HG03575 (cell line): ENCODE data around the gene JARID2.
"Not testable (repeated sequence)": the region's sequence is repeated elsewhere in the genome, so short reads cannot be mapped to it uniquely, and the experiment has no call there.

Source experiments
- ATAC-seq: cut with Tn5 transposase; IDR thresholded peaks from one replicate; pipeline ENCODE4 v1.9.1; 2021; ENCODE audit not compliant: unreplicated experiment, insufficient number of reproducible peaks, low FRiP score; ENCODE audit errors: extremely low read depth

Gene JARID2

DNA sequence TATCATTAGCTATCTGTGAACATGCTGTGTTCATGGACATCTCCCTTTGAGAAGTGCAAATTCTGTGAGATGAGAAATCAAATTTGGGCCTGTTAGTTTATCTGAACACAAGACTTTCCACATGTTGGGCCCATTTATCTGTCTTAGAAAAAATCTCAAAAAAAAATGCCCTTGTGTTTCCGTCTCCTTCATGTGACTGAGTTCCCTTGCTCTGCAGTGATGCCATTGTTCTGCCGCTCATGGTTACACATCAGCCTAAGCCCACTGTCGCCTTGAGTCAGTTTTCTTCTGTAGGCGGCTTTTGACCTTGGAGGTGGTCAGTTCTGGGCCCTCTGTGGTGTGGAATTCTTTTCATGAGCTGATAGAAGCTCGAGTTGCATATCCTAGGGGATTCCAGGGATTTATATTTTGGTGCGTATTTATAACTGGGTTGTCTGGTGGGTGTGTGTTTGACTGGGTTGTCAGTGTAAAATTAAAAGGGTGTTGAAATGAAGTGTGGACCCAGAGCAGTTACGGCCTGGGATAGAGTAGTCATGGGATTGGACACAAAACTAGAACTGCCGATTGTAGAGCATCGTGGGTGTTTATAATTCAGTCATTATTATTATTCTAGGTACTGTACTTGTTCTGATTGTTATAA, 156.7 kb downstream of the JARID2 start:
- ATAC-seq = no peak

- no peak for ATAC-seq
Observed at GRCh38 chr6:15403094-15403755, 157.4 kb downstream of the JARID2 start.

DNA sequence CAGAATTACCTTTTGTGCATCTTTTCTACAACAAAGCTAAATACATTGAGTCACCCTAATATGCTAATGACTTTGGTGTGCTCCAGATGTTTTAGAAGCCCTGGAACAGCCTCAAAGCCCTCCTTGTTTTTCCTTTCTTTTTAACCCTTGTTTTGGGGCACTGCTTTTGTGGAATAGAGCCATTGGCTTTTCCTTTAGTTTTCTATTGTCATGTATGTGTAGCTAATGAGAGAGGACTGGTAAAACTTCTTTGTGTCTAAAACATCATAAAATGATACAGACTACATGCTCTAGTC, 158.8 kb downstream of the JARID2 start:
- no peak for ATAC-seq

GRCh38 chr6:15405129-15406068, 159.5 kb downstream of the JARID2 start:
- no peak for ATAC-seq

DNA sequence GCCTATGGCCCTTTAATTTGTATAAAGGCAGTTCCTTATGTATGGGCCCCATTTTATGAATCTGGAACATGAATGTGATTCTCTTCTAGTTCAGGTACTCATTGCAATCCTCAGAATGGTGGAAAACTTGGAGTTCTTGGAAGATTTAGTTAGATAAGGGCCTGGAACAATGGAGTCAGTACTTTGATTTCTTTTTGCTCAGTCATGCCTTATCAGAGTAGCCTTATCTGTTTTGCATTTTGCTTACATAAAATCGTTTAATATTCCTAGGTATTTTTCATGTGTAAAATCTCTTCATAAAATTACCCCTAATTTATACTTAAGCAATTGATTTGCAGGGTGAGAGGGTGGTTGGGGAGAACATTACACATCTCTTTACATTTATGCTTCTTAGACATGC, 160.6 kb downstream of the JARID2 start:
- no peak for ATAC-seq

DNA sequence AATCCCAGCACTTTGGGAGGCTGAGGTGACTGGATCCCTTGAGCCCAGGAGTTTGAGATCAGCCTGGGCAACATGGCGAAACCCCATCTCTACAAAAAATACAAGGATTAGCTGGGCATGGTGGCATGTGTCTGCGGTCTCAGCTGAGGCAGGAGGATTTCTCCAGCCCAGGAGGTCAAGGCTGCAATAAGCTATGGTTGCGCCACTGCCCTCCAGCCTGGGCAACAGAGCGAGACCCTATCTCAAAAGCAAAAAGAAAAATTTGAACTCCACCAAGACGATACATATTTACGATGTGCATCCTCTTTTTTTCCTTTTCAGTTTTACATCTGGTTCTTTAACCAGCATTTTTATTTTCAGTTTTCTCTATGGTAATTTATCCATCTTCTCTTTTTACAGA, 162.1 kb downstream of the JARID2 start:
- ATAC-seq = no peak

DNA sequence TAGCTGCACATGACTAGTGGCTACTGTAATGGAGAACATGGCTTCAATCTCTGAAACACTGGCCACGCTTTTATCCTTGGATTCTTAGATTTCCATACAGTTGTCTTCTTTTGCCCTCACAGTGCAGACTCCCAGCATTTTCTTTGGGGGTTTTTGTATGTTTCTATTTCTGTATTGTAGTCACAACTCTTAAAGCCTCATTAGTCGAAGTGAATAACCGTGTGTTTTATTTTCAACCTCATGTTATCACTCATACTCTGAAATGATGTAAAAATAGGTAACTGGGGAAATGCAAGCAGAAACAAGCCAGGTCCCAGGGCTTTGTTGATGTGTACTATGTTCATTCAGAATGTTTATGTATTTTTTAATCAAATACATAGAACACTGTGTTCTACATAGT, 162.9 kb downstream of the JARID2 start:
- no peak for ATAC-seq

GRCh38 chr6:15409301-15410125, 163.6 kb downstream of the JARID2 start:
- ATAC-seq = no peak

DNA sequence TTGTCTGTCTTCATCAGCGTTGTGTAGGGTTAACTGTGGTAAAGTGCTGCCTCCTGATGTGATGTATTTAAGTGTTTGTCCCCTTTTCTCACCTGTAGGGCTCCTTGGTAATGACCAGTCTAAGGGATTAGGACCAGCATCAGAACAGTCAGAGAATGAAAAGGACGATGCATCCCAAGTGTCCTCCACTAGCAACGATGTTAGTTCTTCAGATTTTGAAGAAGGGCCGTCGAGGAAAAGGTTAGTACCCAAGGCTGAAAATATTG, 164.2 kb downstream of the JARID2 start:
- ATAC-seq = no peak

DNA sequence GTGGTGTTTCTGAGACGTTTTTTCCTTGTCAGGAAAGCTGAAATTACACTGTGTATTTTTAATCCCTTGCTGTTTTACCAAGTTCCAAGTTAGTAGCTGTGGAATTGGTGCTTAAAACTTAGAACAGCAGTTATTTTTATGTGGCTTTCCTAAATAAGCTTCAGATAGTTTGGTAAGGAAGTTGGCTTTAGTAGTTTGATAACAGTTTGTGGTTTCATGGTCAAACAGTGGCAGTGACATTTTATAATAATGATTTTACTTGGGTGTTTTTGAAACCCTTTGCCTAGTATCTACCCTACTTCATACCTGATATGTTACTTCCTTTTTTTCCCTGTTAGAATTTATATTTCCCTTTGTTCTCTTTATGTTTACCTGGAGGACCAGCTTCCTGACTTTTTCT, 164.9 kb downstream of the JARID2 start:
- no peak for ATAC-seq

- no peak for ATAC-seq
Observed at GRCh38 chr6:15411766-15412165, 165.9 kb downstream of the JARID2 start.

DNA sequence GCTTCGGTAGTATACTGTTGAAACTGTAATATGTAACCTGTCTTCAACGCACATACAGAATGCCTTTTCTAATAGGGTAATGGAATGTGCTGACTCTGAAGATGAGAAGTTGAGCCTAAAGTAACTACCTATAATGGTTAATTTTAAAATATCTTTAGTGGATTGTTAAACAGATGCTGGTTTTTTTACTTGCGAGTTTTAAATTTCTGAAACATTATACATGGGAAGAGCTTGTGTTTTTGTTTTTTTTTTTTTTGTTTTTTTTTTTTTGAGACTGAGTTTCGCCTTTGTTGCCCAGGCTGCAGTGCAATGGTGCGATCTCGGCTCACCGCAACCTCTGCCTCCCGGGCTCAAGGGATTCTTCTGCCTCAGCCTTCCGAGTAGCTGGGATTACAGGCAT, 166.9 kb downstream of the JARID2 start:
- no peak for ATAC-seq

DNA sequence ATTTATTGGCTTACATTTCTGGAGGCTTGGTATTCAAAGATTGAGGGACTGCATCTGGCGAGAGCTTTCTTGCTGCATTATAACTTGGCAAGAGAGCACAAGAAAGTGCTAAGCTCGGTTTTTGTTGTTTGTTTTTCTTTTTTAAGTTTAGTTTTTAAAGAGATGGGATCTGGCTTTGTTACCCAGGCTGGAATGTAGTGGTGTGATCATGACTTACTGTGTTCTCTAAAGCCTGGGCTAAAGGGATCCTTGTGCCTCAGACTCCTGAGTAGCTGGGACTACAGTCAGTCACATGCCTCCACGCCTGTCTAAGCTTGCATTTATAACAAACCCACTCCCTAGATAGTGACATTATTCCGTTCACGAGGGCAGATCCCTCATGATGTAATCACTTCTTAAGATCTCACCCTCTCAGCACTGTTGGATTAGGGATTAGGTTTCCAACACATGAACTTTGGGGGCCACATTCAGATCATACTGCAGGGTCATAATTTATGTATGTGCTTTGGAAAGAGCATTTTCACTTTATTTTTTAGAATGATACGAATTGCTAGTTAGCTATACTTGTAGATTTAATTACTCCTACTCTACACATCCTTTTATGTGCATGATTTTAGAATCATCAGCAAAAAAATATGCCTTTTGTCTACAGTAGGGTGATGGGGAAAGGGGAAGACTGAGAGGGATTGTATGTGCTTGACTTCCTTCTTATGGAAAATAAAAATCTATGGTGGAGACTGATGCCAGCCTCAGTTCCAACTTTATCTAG, 167.8 kb downstream of the JARID2 start:
- no peak for ATAC-seq

DNA sequence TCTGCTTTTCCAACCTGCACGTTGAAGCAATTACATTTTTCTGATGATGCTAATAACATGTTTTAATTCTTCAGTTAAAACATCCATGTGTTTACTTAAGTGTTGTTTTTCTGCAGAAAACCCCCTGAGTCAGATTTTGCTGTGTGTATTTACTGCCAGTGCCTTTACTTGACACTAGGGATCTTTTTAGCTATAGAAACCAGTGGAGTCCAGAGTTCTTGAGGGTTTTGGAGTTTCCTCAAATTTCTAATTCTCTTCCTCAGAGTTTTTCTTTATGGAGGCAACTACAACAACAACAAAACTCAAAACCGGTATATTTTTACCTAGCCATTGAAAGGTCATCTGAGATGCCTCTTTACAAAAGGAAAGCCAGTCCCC, 168.4 kb downstream of the JARID2 start:
- no peak for ATAC-seq

GRCh38 chr6:15415622-15416021, 169.8 kb downstream of the JARID2 start:
- ATAC-seq = not testable (repeated sequence)

DNA sequence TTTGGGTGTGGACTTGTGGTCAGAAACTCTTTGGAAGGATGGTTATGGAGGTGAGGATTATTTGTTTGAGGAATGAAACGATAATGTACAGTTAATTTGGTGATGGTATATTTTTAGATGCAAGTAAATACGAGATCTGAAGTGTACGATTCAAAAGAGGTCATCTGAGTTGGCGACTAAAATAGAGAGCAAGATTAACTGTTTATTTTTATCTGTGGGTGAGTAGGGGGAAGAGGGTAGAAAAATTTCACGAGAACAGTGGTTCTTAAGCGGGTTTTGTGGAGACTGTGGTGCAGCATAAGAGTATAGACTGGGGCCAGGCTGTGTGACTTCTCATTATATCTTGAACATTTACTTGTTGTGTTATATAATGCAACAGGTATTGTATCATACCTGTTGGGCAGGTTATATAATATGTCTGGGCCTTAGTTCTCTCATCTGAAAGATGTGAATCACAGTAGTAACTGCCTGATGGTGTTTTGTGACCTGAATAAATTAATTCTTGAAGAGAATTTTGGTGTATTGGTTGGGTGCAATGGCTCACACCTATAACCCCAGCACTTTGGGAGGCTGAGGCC, 171.2 kb downstream of the JARID2 start:
- no peak for ATAC-seq

GRCh38 chr6:15417811-15418210, 171.9 kb downstream of the JARID2 start:
- ATAC-seq = no peak

DNA sequence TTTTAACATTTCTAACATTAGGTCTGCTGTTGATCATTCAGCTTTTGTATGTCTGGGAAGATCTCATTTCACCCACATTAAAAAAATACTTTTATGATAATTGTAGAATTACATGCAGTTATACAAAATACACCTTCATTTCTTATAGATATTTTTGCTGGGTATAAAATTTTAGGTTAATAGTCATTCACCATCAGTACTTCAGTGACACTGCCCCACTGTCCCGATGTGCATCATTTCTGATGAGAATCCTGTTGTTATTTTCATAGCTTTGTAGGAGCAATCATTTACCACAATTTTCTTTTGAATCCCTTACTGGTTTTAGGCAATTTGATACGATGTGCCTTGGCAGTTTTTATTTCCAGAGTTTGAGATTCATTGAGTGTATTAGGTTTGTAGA, 173.6 kb downstream of the JARID2 start:
- ATAC-seq = no peak
